Neuronal stem cell (in vitro differentiated cells): ENCODE measurements around the gene ALDH1L1.

Experiments
- DNase-seq: peaks from one replicate; pipeline ENCODE4 v3.0.0-alpha.2; 2013; ENCODE audit warnings: low spot score
- H2AFZ ChIP-seq: one replicate; pipeline ENCODE4 v1.6.1; 2013; ENCODE audit warnings: mild to moderate bottlenecking, low read length, inconsistent platforms
- H2AK5ac ChIP-seq: 2 replicates; pipeline ENCODE4 v1.6.1; 2013; ENCODE audit warnings: low read depth, mild to moderate bottlenecking, inconsistent platforms, low read length, moderate library complexity, mixed read lengths
- H2BK120ac ChIP-seq: 2 replicates; pipeline ENCODE4 v1.6.1; 2013; ENCODE audit warnings: low read depth, mild to moderate bottlenecking, inconsistent platforms, low read length, moderate library complexity, mixed read lengths
- H2BK12ac ChIP-seq: one replicate; pipeline ENCODE4 v1.6.1; 2013; ENCODE audit warnings: low read length, inconsistent platforms
- H2BK15ac ChIP-seq: 2 replicates; pipeline ENCODE4 v1.6.1; 2013; ENCODE audit warnings: mild to moderate bottlenecking, low read length, inconsistent platforms, mixed read lengths
- H2BK5ac ChIP-seq: one replicate; pipeline ENCODE4 v1.6.1; 2013; ENCODE audit warnings: inconsistent platforms, mild to moderate bottlenecking, low read length, moderate library complexity
- H3K14ac ChIP-seq: one replicate; pipeline ENCODE4 v1.6.1; 2013; ENCODE audit warnings: low read length, inconsistent platforms
- H3K18ac ChIP-seq: 2 replicates; pipeline ENCODE4 v1.6.1; 2013; ENCODE audit warnings: low read length, inconsistent platforms
- H3K23ac ChIP-seq: 2 replicates; pipeline ENCODE4 v1.6.1; 2013; ENCODE audit warnings: low read depth, mild to moderate bottlenecking, mixed read lengths, low read length, inconsistent platforms; ENCODE audit not compliant: poor library complexity
- H3K27ac ChIP-seq: replicated peaks from 3 replicates; pipeline ENCODE4 v1.5.1; 2013; ENCODE audit warnings: low read length, inconsistent platforms
- H3K27me3 ChIP-seq, 3 experiments: 2 replicates each; pipeline ENCODE4 v1.6.1; 2013; ENCODE audit warnings: low read length in 3 of 3, mild to moderate bottlenecking in 2 of 3, inconsistent platforms in 1 of 3, low read depth in 1 of 3, mixed read lengths in 1 of 3, moderate library complexity in 1 of 3; ENCODE audit not compliant: control insufficient read depth in 3 of 3, insufficient read depth in 3 of 3
- H3K36me3 ChIP-seq, 2 donors: replicated peaks in 1 of 2; 2 replicates each; pipeline ENCODE4 v1.6.1; 2013; ENCODE audit warnings: low read length in 2 of 2; ENCODE audit not compliant: control insufficient read depth in 2 of 2, insufficient read depth in 2 of 2
- H3K4ac ChIP-seq: 2 replicates; pipeline ENCODE4 v1.6.1; 2013; ENCODE audit warnings: inconsistent platforms, mild to moderate bottlenecking, low read length, moderate library complexity
- H3K4me1 ChIP-seq, 2 donors: 1 replicate in 1 of 2; 2 replicates in 1 of 2; pipeline ENCODE4 v1.6.1; 2013; ENCODE audit warnings: low read length in 2 of 2, low read depth in 1 of 2; ENCODE audit not compliant: control insufficient read depth in 2 of 2, insufficient read depth in 1 of 2
- H3K4me2 ChIP-seq: one replicate; pipeline ENCODE4 v1.6.1; 2013; ENCODE audit warnings: mild to moderate bottlenecking, low read length, inconsistent platforms; ENCODE audit not compliant: insufficient read depth, poor library complexity, severe bottlenecking
- H3K4me3 ChIP-seq, 2 donors: 2 replicates each; pipeline ENCODE4 v1.5.1; 2013; ENCODE audit warnings: low read length in 2 of 2, mild to moderate bottlenecking in 2 of 2, inconsistent platforms in 1 of 2, moderate library complexity in 1 of 2
- H3K79me1 ChIP-seq: one replicate; pipeline ENCODE4 v1.6.1; 2013; ENCODE audit warnings: low read depth, mild to moderate bottlenecking, inconsistent platforms, low read length, moderate library complexity
- H3K9ac ChIP-seq: one replicate; pipeline ENCODE4 v1.6.1; 2013; ENCODE audit warnings: mild to moderate bottlenecking, low read depth, low read length, inconsistent platforms; ENCODE audit not compliant: poor library complexity
- H3K9me3 ChIP-seq, 2 donors: replicated peaks in 1 of 2; 2 replicates each; pipeline versions ENCODE3 to v1.6.1; 2013; ENCODE audit warnings: low read length in 2 of 2, mild to moderate bottlenecking in 2 of 2, inconsistent platforms in 1 of 2, low read depth in 1 of 2, mixed read lengths in 1 of 2, moderate library complexity in 1 of 2; ENCODE audit not compliant: control insufficient read depth in 2 of 2, insufficient read depth in 1 of 2
- H4K8ac ChIP-seq: one replicate; pipeline ENCODE4 v1.6.1; 2013; ENCODE audit warnings: low read depth, mild to moderate bottlenecking, inconsistent platforms, low read length, moderate library complexity
- H4K91ac ChIP-seq: one replicate; pipeline ENCODE4 v1.6.1; 2013; ENCODE audit warnings: low read length, low read depth, mild to moderate bottlenecking, inconsistent platforms; ENCODE audit not compliant: poor library complexity
- WGBS, 2 donors: extraction: QIAGEN DNeasy Blood & Tissue Kit; methylation state at CpG; one replicate each; pipeline ENCODE4 v1.1.7; 2013; ENCODE audit warnings: missing lambda C conversion rate in 2 of 2, mixed read lengths in 1 of 2; ENCODE audit not compliant: insufficient read length in 2 of 2, insufficient replicate concordance in 1 of 2; ENCODE audit errors: extremely low coverage in 2 of 2; 5-methylcytosine and 5-hydroxymethylcytosine counted together

ALDH1L1 gene

GRCh38 chr3:126100634-126101301 lies 79.6 kb downstream of the ALDH1L1 start:
- H4K91ac ChIP-seq: no peak overlapping the region
- H3K27ac ChIP-seq: no peak overlapping the region
- no peak overlapping the region for H3K14ac ChIP-seq
- no peak overlapping the region for H2AK5ac ChIP-seq
- H2BK5ac ChIP-seq: no peak overlapping the region
- H3K9me3 ChIP-seq: peaks cover 0 to 5% of the 10 kb centered on the region in 2 donors
- H2BK12ac ChIP-seq: no peak overlapping the region
- no peak overlapping the region for H3K9ac ChIP-seq
- H3K79me1 ChIP-seq: no peaks in the 10 kb centered on the region
- no peak for DNase-seq
- H3K4me1 ChIP-seq: no peaks in the 10 kb centered on the region
- no peak overlapping the region for H4K8ac ChIP-seq
- peaks cover 0 to 15% (median 0%) of the 10 kb centered on the region in 3 experiments for H3K27me3 ChIP-seq
- H2AFZ ChIP-seq: no peak overlapping the region
- no peak overlapping the region for H2BK120ac ChIP-seq
- no peaks in the 10 kb centered on the region for H3K36me3 ChIP-seq
- H3K18ac ChIP-seq: peak overlapping the region; percentile 62
- no peak overlapping the region for H3K4me3 ChIP-seq
- no peak overlapping the region for H3K4ac ChIP-seq
- no CpG with 5 or more reads among the region's 18 CpGs for WGBS, 2 donors
- H3K23ac ChIP-seq: no peak overlapping the region
- H3K4me2 ChIP-seq: no peak overlapping the region
- H2BK15ac ChIP-seq: no peak overlapping the region

GRCh38 chr3:126100269-126100633 lies 80.1 kb downstream of the ALDH1L1 start:
- Histone ChIP-seq H2BK5ac (no peak overlapping the region), H2BK15ac (no peak overlapping the region), H4K8ac (no peak overlapping the region), H2BK120ac (no peak overlapping the region), H3K14ac (no peak overlapping the region), H3K4me2 (no peak overlapping the region), H3K79me1 (no peaks in the 10 kb centered on the region), H3K23ac (no peak overlapping the region), H2AK5ac (no peak overlapping the region), H3K36me3 (no peaks in the 10 kb centered on the region), H3K27ac (no peak overlapping the region), H3K9me3 (peaks cover 0 to 5% of the 10 kb centered on the region in 2 donors), H3K4ac (no peak overlapping the region), H3K4me3 (peak overlapping the region in 1 of 2 donors; percentile 11), H2AFZ (no peak overlapping the region), H2BK12ac (no peak overlapping the region), H4K91ac (no peak overlapping the region), H3K27me3 (peaks cover 0 to 14% (median 0%) of the 10 kb centered on the region in 3 experiments), H3K18ac (no peak overlapping the region), H3K4me1 (no peaks in the 10 kb centered on the region), H3K9ac (no peak overlapping the region)
- no CpG with 5 or more reads among the region's 4 CpGs for WGBS, 2 donors
- no peak for DNase-seq

- Histone ChIP-seq H3K9ac (no peak overlapping the region), H4K8ac (no peak overlapping the region), H2AK5ac (peak overlapping the region; percentile 61), H3K23ac (no peak overlapping the region), H2BK120ac (no peak overlapping the region), H3K79me1 (no peaks in the 10 kb centered on the region), H3K14ac (no peak overlapping the region), H4K91ac (no peak overlapping the region), H3K36me3 (no peaks in the 10 kb centered on the region), H3K9me3 (peaks cover 0 to 5% of the 10 kb centered on the region in 2 donors), H2BK12ac (no peak overlapping the region), H2AFZ (no peak overlapping the region), H3K4me1 (no peaks in the 10 kb centered on the region), H2BK15ac (no peak overlapping the region), H3K4ac (no peak overlapping the region), H3K4me2 (no peak overlapping the region), H3K4me3 (no peak overlapping the region), H3K18ac (no peak overlapping the region), H3K27me3 (peaks cover 0 to 6% (median 0%) of the 10 kb centered on the region in 3 experiments), H3K27ac (no peak overlapping the region), H2BK5ac (no peak overlapping the region)
- DNase-seq: no peak
- WGBS, 2 donors: no CpG with 5 or more reads among the region's 2 CpGs
These were observed 82.0 kb downstream of the ALDH1L1 start for GRCh38 chr3:126098391-126098858.

- Histone ChIP-seq H3K4ac (no peak overlapping the region), H3K79me1 (no peaks in the 10 kb centered on the region), H3K4me3 (no peak overlapping the region), H2BK12ac (no peak overlapping the region), H2AK5ac (no peak overlapping the region), H3K9me3 (peaks cover 0 to 5% of the 10 kb centered on the region in 2 donors), H4K8ac (no peak overlapping the region), H2AFZ (no peak overlapping the region), H3K14ac (no peak overlapping the region), H3K18ac (no peak overlapping the region), H3K36me3 (no peaks in the 10 kb centered on the region), H2BK15ac (no peak overlapping the region), H4K91ac (no peak overlapping the region), H2BK5ac (no peak overlapping the region), H3K4me2 (no peak overlapping the region), H3K27me3 (peaks cover 0 to 6% (median 0%) of the 10 kb centered on the region in 3 experiments), H3K4me1 (no peaks in the 10 kb centered on the region), H3K27ac (no peak overlapping the region), H3K23ac (no peak overlapping the region), H3K9ac (no peak overlapping the region), H2BK120ac (no peak overlapping the region)
- DNase-seq: no peak
These were observed 82.6 kb downstream of the ALDH1L1 start for GRCh38 chr3:126097801-126098200.
